HepG2 (cell line): ENCODE measurements around the gene ABAT. TPM values are rescaled to one million over a fixed set of nuclear protein-coding genes. Genes with fewer than 3 reads are reported as not detected.

ENCODE experiments used
- ATRX ChIP-seq: sonication (generic); formaldehyde crosslinking; IDR thresholded peaks from 2 replicates; pipeline ENCODE4 v1.4.0; 2020; ENCODE audit warnings: missing genetic modification reagents, borderline replicate concordance
- DR1 ChIP-seq: sonication (generic); formaldehyde crosslinking; IDR thresholded peaks from 2 replicates; pipeline ENCODE4 v1.8.0; 2021; ENCODE audit warnings: mild to moderate bottlenecking, missing genetic modification reagents, inconsistent platforms
- E2F2 ChIP-seq: sonication (generic); formaldehyde crosslinking; IDR thresholded peaks from 2 replicates; pipeline ENCODE4 v1.4.0; 2020; ENCODE audit warnings: missing genetic modification reagents, borderline replicate concordance
- GFI1 ChIP-seq: sonication (generic); formaldehyde crosslinking; IDR thresholded peaks from 2 replicates; pipeline ENCODE4 v1.5.0; 2020; ENCODE audit warnings: missing genetic modification reagents, mild to moderate bottlenecking, borderline replicate concordance
- HIC2 ChIP-seq: sonication (generic); formaldehyde crosslinking; IDR thresholded peaks from 2 replicates; pipeline ENCODE4 v1.9.0; 2022; ENCODE audit warnings: low read depth, missing genetic modification reagents
- HNRNPL ChIP-seq: fragments of 200-400 bp; formaldehyde crosslinking; IDR thresholded peaks from 2 replicates; pipeline ENCODE4 v1.6.1; 2017; ENCODE audit warnings: mild to moderate bottlenecking, low read depth, low read length
- KDM5B ChIP-seq: sonication (generic); formaldehyde crosslinking; IDR thresholded peaks from 2 replicates; pipeline ENCODE4 v1.4.0; 2020; ENCODE audit warnings: missing genetic modification reagents, mild to moderate bottlenecking, borderline replicate concordance
- RERE ChIP-seq: IDR thresholded peaks from 2 replicates; pipeline ENCODE4 v1.6.1; 2016; ENCODE audit warnings: low read depth, missing genetic modification reagents, missing compliant biosample characterization
- RFX3 ChIP-seq: IDR thresholded peaks from 2 replicates; pipeline ENCODE4 v1.6.1; 2016; ENCODE audit warnings: missing biosample characterization, missing genetic modification reagents
- TFAP4 ChIP-seq: sonication (generic); IDR thresholded peaks from 2 replicates; pipeline ENCODE4 v1.6.1; 2016; ENCODE audit warnings: low read depth, borderline replicate concordance
- USF2 ChIP-seq, 2 experiments: sonication (generic) in 1 of 2; formaldehyde crosslinking in 1 of 2; IDR thresholded peaks; 2 replicates each; pipeline versions ENCODE4 v1.5.1 to v1.6.1; 2011 to 2020; ENCODE audit warnings: borderline replicate concordance in 1 of 2, low read depth in 1 of 2, low read length in 1 of 2, mild to moderate bottlenecking in 1 of 2, missing genetic modification reagents in 1 of 2, moderate library complexity in 1 of 2
- ZC3H4 ChIP-seq: sonication (generic); formaldehyde crosslinking; IDR thresholded peaks from 2 replicates; pipeline ENCODE4 v1.4.0; 2020; ENCODE audit warnings: missing genetic modification reagents, borderline replicate concordance
- ZFP82 ChIP-seq: sonication (generic); formaldehyde crosslinking; IDR thresholded peaks from 2 replicates; pipeline ENCODE4 v1.5.1; 2020; ENCODE audit warnings: mild to moderate bottlenecking, missing genetic modification reagents, borderline replicate concordance
- ZNF160 ChIP-seq: sonication (generic); formaldehyde crosslinking; IDR thresholded peaks from 2 replicates; pipeline ENCODE4 v1.8.0; 2022; ENCODE audit warnings: mild to moderate bottlenecking, inconsistent platforms, missing genetic modification reagents
- ZNF576 ChIP-seq: sonication (generic); formaldehyde crosslinking; IDR thresholded peaks from 2 replicates; pipeline ENCODE4 v1.4.0; 2020; ENCODE audit warnings: mild to moderate bottlenecking, missing genetic modification reagents
- ZNF839 ChIP-seq: sonication (generic); formaldehyde crosslinking; IDR thresholded peaks from 2 replicates; pipeline ENCODE4 v1.4.0; 2020; ENCODE audit warnings: missing genetic modification reagents, mild to moderate bottlenecking, borderline replicate concordance
- ZNF879 ChIP-seq: sonication (generic); formaldehyde crosslinking; IDR thresholded peaks from 2 replicates; pipeline ENCODE4 v1.8.1; 2023; ENCODE audit warnings: missing genetic modification reagents
- polyA plus RNA-seq, 8 experiments: library from polyadenylated mRNA; depleted of rRNA in 3 of 8; stranded (reverse) in 7 of 8; unstranded in 1 of 8; fragments of >200 nt; fragmentation: Illumina TruSeq in 4 of 8; extraction: Trizol in 4 of 8; gene quantifications; 2 replicates each; pipeline versions ENCODE4 v1.2.1 to v1.2.3, GENCODE V29; 2011 to 2016; ENCODE audit warnings: low read depth in 4 of 8, missing spikeins in 1 of 8, mixed read lengths in 1 of 8; ENCODE audit not compliant: insufficient read depth in 1 of 8
- total RNA-seq, 5 experiments: library from RNA; depleted of rRNA; stranded (reverse); fragments of >200 nt; fragmentation: Illumina TruSeq; extraction: Trizol; gene quantifications; 2 replicates each; pipeline ENCODE4 v1.2.3, GENCODE V29; 2016; ENCODE audit warnings: low read depth in 1 of 5

The ABAT gene
- total and polyA plus RNA-seq, 2 of the 13 experiments (the other 11 are each of a cell fraction or from before 2014, with no cell fraction given): 47.6 to 97.3 TPM

- TF ChIP-seq ZNF576 (CRISPR knock-in tag) (no peak), HNRNPL (peak; percentile 69; the same call in 1 of the 2 replicates), ZNF879 (no peak), RERE (CRISPR knock-in tag) (no peak), HIC2 (CRISPR knock-in tag) (peak; percentile 54; the same call in 1 of the 2 replicates), TFAP4 (no peak), ZNF160 (CRISPR knock-in tag) (no peak), ZNF839 (CRISPR knock-in tag) (peak; percentile 65; the same call in 1 of the 2 replicates), E2F2 (CRISPR knock-in tag) (no peak), GFI1 (CRISPR knock-in tag) (no peak; the same call in 1 of the 2 replicates), USF2 (IDR thresholded peaks at IDR 0.05; ENCODE audit: low read depth, low read length) (no peak), USF2 (CRISPR knock-in tag; IDR thresholded peaks at IDR 0.05; ENCODE audit: borderline replicate concordance) (no peak), ATRX (CRISPR knock-in tag) (no peak), KDM5B (CRISPR knock-in tag) (no peak), ZC3H4 (CRISPR knock-in tag) (no peak), ZFP82 (no peak), DR1 (CRISPR knock-in tag) (no peak), RFX3 (no peak)
Observed at GRCh38 chr16:8660841-8661301, 13.5 kb upstream of the ABAT start (continued).
